Lower lobe of right lung (tissue), 2 donors: ENCODE results near the gene TFF1. TPM values are rescaled to one million over a fixed set of nuclear protein-coding genes. Genes with fewer than 3 reads are reported as not detected.
"Not testable (repeated sequence)": the region's sequence is repeated elsewhere in the genome, so short reads cannot be mapped to it uniquely, and the experiment has no call there.

Experiments
- ATAC-seq, 2 donors: fragments of 200-7000 bp; cut with Tn5 transposase; one replicate each; pipeline ENCODE4 v1.9.1; 2020 to 2022; ENCODE audit warnings: mild to moderate bottlenecking in 2 of 2, moderate library complexity in 2 of 2
- DNase-seq: peaks from one replicate; pipeline ENCODE4 v3.0.0-alpha.2; 2020
- H3K27ac ChIP-seq: fragments of 200-600 bp; one replicate; pipeline ENCODE4 v1.8.0; 2022
- H3K27me3 ChIP-seq: fragments of 200-600 bp; one replicate; pipeline ENCODE4 v1.8.0; 2022; ENCODE audit warnings: low read depth
- H3K36me3 ChIP-seq: fragments of 200-600 bp; one replicate; pipeline ENCODE4 v1.8.0; 2022; ENCODE audit warnings: mild to moderate bottlenecking
- H3K4me1 ChIP-seq: fragments of 200-600 bp; one replicate; pipeline ENCODE4 v1.8.0; 2022
- H3K4me3 ChIP-seq: fragments of 200-600 bp; one replicate; pipeline ENCODE4 v1.8.0; 2022; ENCODE audit warnings: mild to moderate bottlenecking
- H3K9me3 ChIP-seq: fragments of 200-600 bp; one replicate; pipeline ENCODE4 v1.8.0; 2022
- CTCF ChIP-seq: fragments of 200-600 bp; IDR thresholded peaks from one replicate; pipeline ENCODE4 v1.8.0; 2022; ENCODE audit warnings: antibody characterized with exemption, mild to moderate bottlenecking
- intact Hi-C: fragments of 100-400 bp; cut with DNase I; formaldehyde crosslinking; loops from one replicate; pipeline ENCODE4 v1.11.0; 2022
- total RNA-seq: library from RNA; stranded (reverse); fragmentation: NEBNext Ultra II Directional; extraction: Animal tissue kit (Norgen Biotek cat#: 25700); gene quantifications from one replicate; pipeline ENCODE4 v1.2.1, GENCODE V29; 2021
- donor health status: DM: no; HTN: yes; CAD: no; lungs with severe emphysema.

Gene TFF1
- total RNA-seq, 1 donor from 2014 or later = not detected

DNA sequence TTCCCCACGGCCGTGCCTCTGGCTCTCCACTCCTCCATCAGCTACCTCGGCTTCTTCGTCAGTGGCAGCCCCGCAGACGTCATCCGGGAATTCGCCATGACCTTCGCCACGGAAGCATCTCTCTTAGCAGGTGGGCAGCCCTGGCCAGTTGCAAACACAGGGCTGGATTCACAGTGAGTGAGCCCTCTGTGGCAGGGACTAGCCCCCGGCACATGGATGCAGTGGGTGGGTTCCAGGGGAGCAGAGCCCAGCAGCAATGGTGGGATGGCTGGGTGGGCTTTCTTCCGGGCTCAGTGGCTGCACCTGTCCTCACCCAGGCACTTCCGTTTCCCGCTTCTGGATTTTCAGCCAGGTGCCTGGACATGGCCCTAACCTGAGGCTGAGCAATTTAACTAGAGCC lies 46.8 kb upstream of the TFF1 start:
- TF ChIP-seq CTCF = no peak
- Histone ChIP-seq H3K36me3 (no peaks in the 10 kb centered on the region), H3K9me3 (no peaks in the 10 kb centered on the region), H3K27ac (no peak overlapping the region), H3K4me3 (no peak overlapping the region), H3K27me3 (peaks cover 4% of the 10 kb centered on the region), H3K4me1 (no peaks in the 10 kb centered on the region)
- DNase-seq (no peak), ATAC-seq (no peak)
- intact Hi-C loops = no loop called here

- Histone ChIP-seq H3K36me3 (no peaks in the 10 kb centered on the region), H3K4me3 (no peak overlapping the region), H3K4me1 (no peaks in the 10 kb centered on the region), H3K27ac (no peak overlapping the region), H3K9me3 (no peaks in the 10 kb centered on the region), H3K27me3 (peaks cover 4% of the 10 kb centered on the region)
- intact Hi-C loops = no loop called here
- no peak for TF ChIP-seq CTCF
- ATAC-seq = no peak
- DNase-seq = no peak
These were observed 46.2 kb upstream of the TFF1 start for GRCh38 chr21:42412636-42412933.

DNA sequence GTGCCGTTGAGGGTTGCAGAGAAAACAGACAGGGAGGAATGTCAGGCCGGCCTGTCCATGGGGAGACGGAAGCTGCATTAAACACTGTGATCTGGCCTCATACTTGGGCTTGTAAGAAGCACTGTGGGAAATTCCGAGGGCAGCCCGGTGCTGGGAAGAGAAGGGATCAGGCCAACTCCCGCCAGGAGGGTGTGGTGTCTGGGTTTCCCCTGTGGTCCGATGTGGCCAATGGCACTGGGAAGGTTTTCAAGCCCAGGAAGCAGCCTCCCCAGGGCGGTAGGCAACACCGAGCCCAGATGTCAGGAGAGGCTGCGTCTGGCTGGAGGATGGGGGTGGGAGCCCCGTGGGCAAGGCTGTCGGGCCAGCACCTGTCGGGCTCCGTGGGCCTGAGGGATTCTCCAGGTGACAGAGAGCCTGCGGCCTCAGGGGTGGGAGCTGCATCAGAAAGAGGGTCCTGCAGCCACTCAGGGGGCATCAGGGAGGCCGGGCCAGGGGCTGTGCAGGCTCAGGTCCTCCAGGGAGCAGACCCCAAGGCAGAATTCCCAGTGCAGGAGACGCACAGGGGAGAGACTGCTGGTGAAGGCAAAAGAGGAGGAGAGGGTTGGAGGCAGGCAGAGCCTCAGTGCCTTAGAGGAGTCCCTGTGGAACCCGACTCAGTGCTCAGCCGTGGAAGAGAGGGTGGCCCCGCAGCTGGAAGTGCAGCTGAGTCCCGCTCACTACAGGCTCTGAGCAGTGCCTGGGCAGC lies 45.7 kb upstream of the TFF1 start:
- intact Hi-C loops = no loop called here
- Histone ChIP-seq H3K4me1 (no peaks in the 10 kb centered on the region), H3K36me3 (no peaks in the 10 kb centered on the region), H3K27me3 (peaks cover 5% of the 10 kb centered on the region), H3K4me3 (no peak overlapping the region), H3K27ac (no peak overlapping the region), H3K9me3 (no peaks in the 10 kb centered on the region)
- TF ChIP-seq CTCF = no peak
- ATAC-seq (no peak), DNase-seq (no peak)

DNA sequence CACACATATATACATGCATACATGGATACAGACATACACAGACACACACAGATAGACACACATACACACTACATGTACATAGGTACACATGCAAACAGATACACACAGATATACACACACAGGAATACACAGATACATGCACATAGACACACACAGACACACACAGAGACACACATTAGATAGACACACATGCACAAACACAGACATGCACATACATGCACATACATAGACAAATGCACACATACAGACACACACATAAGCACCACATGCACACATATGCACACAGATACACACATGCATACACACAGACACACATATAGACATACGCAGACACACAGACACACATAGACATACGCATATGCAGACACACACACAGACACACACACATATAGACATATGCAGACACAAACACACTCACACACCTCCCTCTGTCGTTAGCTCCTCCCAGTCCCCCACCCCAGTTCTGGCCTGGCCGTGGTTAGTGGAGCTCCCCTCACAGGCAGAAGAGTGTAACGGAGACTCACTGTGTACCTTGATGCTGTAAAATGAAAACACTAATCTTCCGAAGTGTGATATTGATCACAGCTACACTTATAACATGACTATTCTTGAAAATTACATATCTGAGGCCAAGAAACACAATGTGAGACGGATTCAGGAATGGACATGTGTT lies 45.0 kb upstream of the TFF1 start:
- no peak overlapping the region for H3K4me3 ChIP-seq
- TF ChIP-seq CTCF = no peak
- H3K9me3 ChIP-seq = no peaks in the 10 kb centered on the region
- H3K27me3 ChIP-seq = peaks cover 9% of the 10 kb centered on the region
- no peak for DNase-seq
- no peak overlapping the region for H3K27ac ChIP-seq
- no peaks in the 10 kb centered on the region for H3K4me1 ChIP-seq
- intact Hi-C loops = no loop called here
- H3K36me3 ChIP-seq = no peaks in the 10 kb centered on the region
- no peak for ATAC-seq

GRCh38 chr21:42409366-42409765 lies 43.0 kb upstream of the TFF1 start:
- H3K4me3 ChIP-seq = no peak overlapping the region
- DNase-seq (no peak), ATAC-seq (no peak)
- intact Hi-C loops = no loop called here
- no peak for TF ChIP-seq CTCF
- H3K27ac ChIP-seq = no peak overlapping the region
- H3K36me3 ChIP-seq = no peaks in the 10 kb centered on the region
- H3K27me3 ChIP-seq = peaks cover 5% of the 10 kb centered on the region
- no peaks in the 10 kb centered on the region for H3K4me1 ChIP-seq
- H3K9me3 ChIP-seq = no peaks in the 10 kb centered on the region

GRCh38 chr21:42408718-42409117 lies 42.4 kb upstream of the TFF1 start:
- H3K9me3 ChIP-seq, H3K4me1 ChIP-seq, H3K36me3 ChIP-seq, H3K4me3 ChIP-seq, intact Hi-C loops, ATAC-seq, DNase-seq, H3K27ac ChIP-seq, H3K27me3 ChIP-seq: not testable (repeated sequence)
